HL-60 (cell line): ENCODE measurements around the gene SLC39A6.

Experiments used
- DNase-seq, 2 experiments: peaks; one replicate each; pipeline ENCODE4 v3.0.0-alpha.2; 2010 to 2020; ENCODE audit warnings: low read depth in 1 of 2, low spot score in 1 of 2
- H3K27ac ChIP-seq: fragments of 250-450 bp; sonication (Bioruptor Pico); replicated peaks from 2 replicates; pipeline ENCODE4 v1.5.1; 2020; ENCODE audit warnings: mild to moderate bottlenecking, moderate library complexity
- H3K27me3 ChIP-seq: fragments of 250-450 bp; sonication (Bioruptor Pico); 2 replicates; pipeline ENCODE4 v1.5.1; 2021; ENCODE audit warnings: mild to moderate bottlenecking, moderate library complexity; ENCODE audit not compliant: insufficient read depth, poor library complexity, severe bottlenecking
- H3K4me3 ChIP-seq: replicated peaks from 2 replicates; pipeline ENCODE4 v1.5.1; 2011; ENCODE audit warnings: mild to moderate bottlenecking, control low read depth, low read length; ENCODE audit not compliant: insufficient read depth
- GABPA ChIP-seq: IDR thresholded peaks from 2 replicates; pipeline ENCODE4 v1.6.1; 2012; ENCODE audit warnings: low read depth
- POLR2AphosphoS5 ChIP-seq: IDR thresholded peaks from 2 replicates; pipeline ENCODE4 v1.6.1; 2012; ENCODE audit warnings: low read depth
- REST ChIP-seq: IDR thresholded peaks from 2 replicates; pipeline ENCODE4 v1.6.1; 2012; ENCODE audit warnings: low read depth; ENCODE audit not compliant: insufficient replicate concordance
- SPI1 ChIP-seq: IDR thresholded peaks from 2 replicates; pipeline ENCODE4 v1.6.1; 2012; ENCODE audit warnings: low read depth, mild to moderate bottlenecking, borderline replicate concordance
- TF ChIP-seq, protein P1 (sequence below): IDR thresholded peaks from one replicate; pipeline ENCODE4 v1.5.1; 2011; ENCODE audit warnings: low read length, control low read depth, inconsistent platforms; ENCODE audit not compliant: insufficient read depth

SLC39A6 gene

GRCh38 chr18:36155851-36156757 lies 27.0 kb upstream of the SLC39A6 start:
- H3K4me3 ChIP-seq, result no peak overlapping the region
- DNase-seq, result no peak
- TF ChIP-seq SPI1, result no peak
- no peak for TF ChIP-seq REST
- TF ChIP-seq, protein P1, sequence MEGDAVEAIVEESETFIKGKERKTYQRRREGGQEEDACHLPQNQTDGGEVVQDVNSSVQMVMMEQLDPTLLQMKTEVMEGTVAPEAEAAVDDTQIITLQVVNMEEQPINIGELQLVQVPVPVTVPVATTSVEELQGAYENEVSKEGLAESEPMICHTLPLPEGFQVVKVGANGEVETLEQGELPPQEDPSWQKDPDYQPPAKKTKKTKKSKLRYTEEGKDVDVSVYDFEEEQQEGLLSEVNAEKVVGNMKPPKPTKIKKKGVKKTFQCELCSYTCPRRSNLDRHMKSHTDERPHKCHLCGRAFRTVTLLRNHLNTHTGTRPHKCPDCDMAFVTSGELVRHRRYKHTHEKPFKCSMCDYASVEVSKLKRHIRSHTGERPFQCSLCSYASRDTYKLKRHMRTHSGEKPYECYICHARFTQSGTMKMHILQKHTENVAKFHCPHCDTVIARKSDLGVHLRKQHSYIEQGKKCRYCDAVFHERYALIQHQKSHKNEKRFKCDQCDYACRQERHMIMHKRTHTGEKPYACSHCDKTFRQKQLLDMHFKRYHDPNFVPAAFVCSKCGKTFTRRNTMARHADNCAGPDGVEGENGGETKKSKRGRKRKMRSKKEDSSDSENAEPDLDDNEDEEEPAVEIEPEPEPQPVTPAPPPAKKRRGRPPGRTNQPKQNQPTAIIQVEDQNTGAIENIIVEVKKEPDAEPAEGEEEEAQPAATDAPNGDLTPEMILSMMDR, result no peak
- no peak for TF ChIP-seq GABPA
- TF ChIP-seq POLR2AphosphoS5, result no peak
- no peak overlapping the region for H3K27ac ChIP-seq
- no peaks in the 10 kb centered on the region for H3K27me3 ChIP-seq

DNA sequence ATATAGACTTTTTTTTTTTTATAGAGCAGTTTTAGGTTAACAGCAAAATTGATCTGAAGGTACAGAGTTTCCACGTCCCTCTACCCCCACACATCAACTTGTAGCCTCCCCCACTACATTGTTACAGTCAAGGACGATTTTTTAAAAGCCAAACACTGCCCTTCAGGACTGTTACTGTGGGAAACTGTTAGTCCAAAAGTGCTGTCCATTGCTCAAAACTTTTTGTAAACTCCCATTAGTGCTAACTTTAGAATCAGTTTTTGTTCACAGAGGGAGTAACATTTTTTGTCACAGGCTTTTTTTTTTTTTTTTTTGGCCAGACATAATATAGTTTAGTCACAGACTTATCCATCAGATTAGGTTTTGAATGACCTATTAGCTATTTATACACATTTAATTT lies 24.6 kb upstream of the SLC39A6 start:
- Histone ChIP-seq H3K27me3 (no peaks in the 10 kb centered on the region), H3K4me3 (no peak overlapping the region), H3K27ac (no peak overlapping the region)
- TF ChIP-seq REST (no peak), GABPA (no peak), POLR2AphosphoS5 (no peak), SPI1 (no peak)
- TF ChIP-seq, protein P1, result no peak
- no peak for DNase-seq

DNA sequence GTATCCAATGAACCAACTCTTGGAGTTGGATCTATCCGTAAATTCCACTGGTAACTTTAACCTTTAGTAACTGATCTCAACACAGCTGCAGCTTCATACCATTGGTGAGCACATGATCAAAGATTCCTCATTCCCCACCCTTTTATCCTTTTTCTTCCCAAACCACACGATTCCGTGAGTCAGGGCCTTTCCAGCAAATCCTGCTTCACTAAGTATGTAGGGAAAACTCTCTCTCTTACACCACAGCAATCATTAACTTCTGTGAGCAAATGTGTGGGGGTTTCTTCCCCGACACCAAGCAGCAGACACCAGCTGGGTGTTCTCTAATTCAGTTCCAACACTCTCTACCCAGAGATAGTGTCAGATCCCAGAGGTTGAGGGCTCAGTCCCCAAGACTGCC lies 24.1 kb upstream of the SLC39A6 start:
- no peak overlapping the region for H3K4me3 ChIP-seq
- DNase-seq, result no peak
- no peak overlapping the region for H3K27ac ChIP-seq
- H3K27me3 ChIP-seq, result no peaks in the 10 kb centered on the region
- TF ChIP-seq SPI1 (no peak), POLR2AphosphoS5 (no peak), REST (no peak), GABPA (no peak)
- TF ChIP-seq, protein P1, result no peak
